ENCODE measurements around the gene SAMM50. TPM values are rescaled to one million over a fixed set of nuclear protein-coding genes. Genes with fewer than 3 reads are reported as not detected.

The SAMM50 gene
- total RNA-seq, 2 experiments from 2014 or later, result 35.9 to 37.8 TPM

DNA sequence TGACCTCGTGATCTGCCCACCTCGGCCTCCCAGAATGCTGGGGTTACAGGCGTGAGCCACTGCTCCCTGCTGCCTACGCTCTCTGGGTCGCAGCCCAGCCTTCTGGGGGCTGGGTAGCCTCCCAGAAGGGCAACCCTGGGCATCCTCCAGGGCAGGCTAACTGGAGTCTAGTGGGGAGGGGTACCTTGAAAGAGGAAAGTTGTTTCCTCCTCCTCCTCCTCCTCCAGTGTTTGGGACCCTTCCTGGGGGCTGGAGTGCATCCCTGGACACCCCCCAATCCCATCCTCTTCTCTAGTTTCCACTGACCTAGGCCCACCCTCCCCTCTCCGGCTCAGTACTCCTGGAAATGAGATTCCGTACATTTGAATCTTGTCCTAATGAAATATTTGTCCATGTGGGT, 30.4 kb upstream of the SAMM50 start:
- no peak for DNase-seq
- Mint-ChIP-seq H3K27me3 (ENCODE audit: low read depth) (peaks cover 7% of the 10 kb centered on the region), H3K36me3 (ENCODE audit: low read depth) (no peaks in the 10 kb centered on the region), H3K4me3 (peak overlapping the region; percentile 54), H3K9me3 (no peaks in the 10 kb centered on the region), H3K4me1 (ENCODE audit: low read depth) (peaks cover 4% of the 10 kb centered on the region), H3K27ac (no peak overlapping the region)
- CTCF ChIA-PET, result interaction anchor here (0.8 kb wide), 1 partner anchor 20 kb away, joined by 4 read pairs; no protein-coding TSS in a partner anchor
- intact Hi-C loops (cut with micrococcal nuclease), result no loop called here

DNA sequence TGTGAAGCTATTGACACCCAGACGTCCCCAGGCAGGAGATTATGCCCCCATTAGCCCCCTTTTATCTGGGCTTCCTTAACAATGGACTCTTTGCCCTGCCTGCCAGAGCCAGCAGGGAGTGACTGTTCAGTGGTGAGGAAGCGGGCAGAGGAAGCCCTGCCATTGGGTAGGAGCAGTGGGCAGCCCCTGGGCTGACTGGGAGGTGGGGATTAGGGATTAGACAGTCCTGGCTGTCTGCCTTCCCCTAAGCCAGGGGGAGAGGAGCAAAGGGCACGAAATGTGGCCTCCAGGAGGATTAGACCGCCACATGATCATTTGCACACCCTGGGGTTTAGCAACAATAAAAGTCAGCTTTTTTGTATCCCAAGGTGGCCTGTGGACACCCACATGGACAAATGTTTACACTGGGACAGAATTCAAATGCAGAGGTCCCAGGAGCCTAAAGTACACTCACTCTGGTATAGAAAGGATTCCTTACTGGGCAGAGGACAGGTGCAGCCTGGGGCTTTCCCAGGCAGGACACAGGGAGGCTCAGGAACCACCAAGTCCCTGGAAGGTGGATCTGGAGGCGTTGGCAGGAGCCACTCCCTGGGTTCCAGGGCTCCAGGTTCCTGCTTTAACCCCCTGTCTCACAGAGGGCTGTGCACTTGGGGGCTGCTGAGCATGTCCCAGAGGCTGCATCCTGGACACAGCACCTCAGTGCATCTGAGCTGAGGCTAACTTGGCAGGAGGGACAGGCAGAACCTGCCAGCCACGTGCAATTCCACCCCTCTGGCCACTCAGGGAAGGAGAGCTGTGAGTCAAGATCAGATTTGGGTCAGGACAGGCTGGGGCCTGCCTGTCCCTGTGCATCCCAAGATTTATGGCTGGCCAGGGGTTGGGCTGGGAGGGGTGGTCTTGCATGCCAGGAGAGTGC, 29.6 kb upstream of the SAMM50 start:
- CTCF ChIA-PET, result no interaction called here
- Mint-ChIP-seq H3K27ac (no peak overlapping the region), H3K9me3 (no peaks in the 10 kb centered on the region), H3K36me3 (ENCODE audit: low read depth) (no peaks in the 10 kb centered on the region), H3K4me1 (ENCODE audit: low read depth) (peaks cover 4% of the 10 kb centered on the region), H3K4me3 (peak overlapping the region; percentile 54), H3K27me3 (ENCODE audit: low read depth) (peaks cover 7% of the 10 kb centered on the region)
- intact Hi-C loops (cut with micrococcal nuclease), result no loop called here
- no peak for DNase-seq

DNA sequence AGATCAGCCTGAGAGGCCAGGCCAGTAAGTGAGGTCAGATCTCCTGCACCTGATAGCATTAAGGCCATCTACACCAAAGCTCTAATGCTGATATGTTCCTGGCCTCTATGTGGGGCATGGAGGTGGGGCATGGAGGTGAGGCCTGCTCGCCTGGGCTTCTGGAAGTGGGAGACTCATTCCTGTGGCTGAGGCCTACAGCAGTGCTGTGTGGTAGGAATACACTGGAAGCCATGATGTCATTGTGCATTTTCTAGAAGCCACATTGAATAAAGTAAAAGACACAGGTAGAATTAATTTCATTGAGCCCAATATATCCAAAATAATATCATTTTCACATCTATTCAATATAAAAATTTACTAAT, 28.9 kb upstream of the SAMM50 start:
- intact Hi-C loops (cut with micrococcal nuclease), result no loop called here
- H3K4me3 Mint-ChIP-seq, result no peak overlapping the region
- CTCF ChIA-PET, result no interaction called here

DNA sequence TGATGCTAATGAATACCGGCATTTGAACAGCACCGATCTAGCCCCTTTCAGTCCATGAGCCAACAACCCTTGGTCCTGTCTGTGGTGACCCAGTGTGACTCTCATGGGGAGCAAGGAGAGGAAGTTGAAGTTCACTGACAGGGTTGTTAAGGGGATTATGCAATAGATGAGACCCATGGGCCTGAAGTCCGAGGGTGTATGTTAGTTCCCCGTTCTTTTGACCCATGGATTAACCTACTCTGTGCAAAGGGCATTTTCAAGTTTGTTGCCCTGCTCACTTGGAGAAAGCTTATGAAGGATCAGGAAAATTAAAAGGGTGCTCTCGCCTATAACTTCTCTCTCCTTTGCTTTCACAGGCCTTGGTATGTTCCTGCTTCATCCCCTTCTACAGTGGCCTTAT, 26.8 kb upstream of the SAMM50 start:
- DNase-seq, result no peak
- intact Hi-C loops (cut with micrococcal nuclease), result no loop called here
- Mint-ChIP-seq H3K4me1 (ENCODE audit: low read depth) (no peaks in the 10 kb centered on the region), H3K27me3 (ENCODE audit: low read depth) (peaks cover 7% of the 10 kb centered on the region), H3K36me3 (ENCODE audit: low read depth) (no peaks in the 10 kb centered on the region), H3K4me3 (no peak overlapping the region), H3K27ac (no peak overlapping the region), H3K9me3 (no peaks in the 10 kb centered on the region)
- CTCF ChIA-PET, result no interaction called here

More for the DNA sequence above, 28.9 kb upstream of the SAMM50 start:
- Mint-ChIP-seq H3K9me3 (no peaks in the 10 kb centered on the region), H3K27ac (no peak overlapping the region), H3K36me3 (ENCODE audit: low read depth) (no peaks in the 10 kb centered on the region), H3K4me1 (ENCODE audit: low read depth) (peaks cover 4% of the 10 kb centered on the region), H3K27me3 (ENCODE audit: low read depth) (peaks cover 7% of the 10 kb centered on the region)
- no peak for DNase-seq

DNA sequence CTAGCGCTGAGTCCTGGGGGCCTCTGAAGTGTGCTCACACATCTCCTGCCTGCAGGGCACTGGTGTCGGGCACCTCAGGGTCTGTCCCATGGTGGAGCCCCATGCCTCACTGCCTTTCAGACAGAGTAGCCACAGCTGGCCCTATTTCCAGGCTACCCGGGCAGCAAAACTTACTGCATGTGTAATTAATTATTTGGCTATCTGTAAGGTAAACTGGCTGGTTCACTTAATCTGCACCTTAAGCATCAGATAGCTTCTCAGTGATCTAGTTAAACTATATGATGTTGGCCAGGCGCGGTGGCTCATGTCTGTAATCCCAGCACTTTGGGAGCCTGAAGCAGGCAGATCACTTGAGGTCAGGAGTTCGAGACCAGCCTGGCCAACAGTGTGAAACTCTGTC, 26.3 kb upstream of the SAMM50 start:
- Mint-ChIP-seq H3K9me3 (no peaks in the 10 kb centered on the region), H3K36me3 (ENCODE audit: low read depth) (no peaks in the 10 kb centered on the region), H3K4me1 (ENCODE audit: low read depth) (no peaks in the 10 kb centered on the region), H3K27me3 (ENCODE audit: low read depth) (peaks cover 7% of the 10 kb centered on the region), H3K27ac (no peak overlapping the region), H3K4me3 (no peak overlapping the region)
- intact Hi-C loops (cut with micrococcal nuclease), result no loop called here
- CTCF ChIA-PET, result no interaction called here
- no peak for DNase-seq

DNA sequence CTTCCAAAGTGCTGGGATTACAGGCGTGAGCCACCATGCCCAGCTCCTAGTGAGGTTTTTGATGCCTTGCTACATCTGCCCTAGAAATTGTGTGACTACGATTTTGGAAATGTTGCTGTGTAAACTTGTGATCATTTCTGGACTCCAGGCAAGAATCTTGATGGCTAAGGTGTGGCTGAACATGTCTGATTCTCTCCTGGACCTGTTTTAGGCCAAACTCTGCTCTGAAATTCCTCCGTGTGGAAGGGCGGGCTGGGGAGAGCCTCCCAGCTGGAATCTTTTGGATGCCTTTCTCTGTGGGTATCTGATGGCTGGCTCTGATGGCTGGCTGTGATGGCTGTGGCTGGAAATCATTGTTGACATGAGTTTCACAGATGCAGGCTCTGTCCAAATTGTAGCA, 23.5 kb upstream of the SAMM50 start:
- no peaks in the 10 kb centered on the region for H3K27me3 Mint-ChIP-seq (ENCODE audit: low read depth)

DNA sequence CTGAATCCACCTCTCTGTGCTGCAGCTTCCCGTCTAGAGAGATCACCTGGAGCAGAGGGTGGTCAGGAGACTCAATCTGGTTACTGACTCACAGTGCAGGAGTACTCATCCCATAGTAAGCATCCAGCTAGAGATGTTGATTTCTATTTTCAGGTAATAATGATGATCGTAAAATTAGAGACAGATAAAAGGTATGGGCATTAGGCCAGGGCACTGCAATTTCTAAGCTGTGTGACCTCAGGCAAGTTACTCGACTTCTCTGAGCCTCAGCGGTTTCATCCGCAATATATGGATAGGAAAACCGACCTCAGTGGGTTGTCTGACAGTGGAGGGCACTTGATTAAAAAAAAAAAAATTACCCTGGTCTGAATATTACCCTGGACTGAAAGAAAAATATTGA, 13.8 kb upstream of the SAMM50 start:
- H3K4me3 Mint-ChIP-seq, result no peak overlapping the region
- no peak for DNase-seq
- no peaks in the 10 kb centered on the region for H3K36me3 Mint-ChIP-seq (ENCODE audit: low read depth)
- intact Hi-C loops (cut with micrococcal nuclease), result no loop called here
- peaks cover 5% of the 10 kb centered on the region for H3K9me3 Mint-ChIP-seq
- peaks cover 6% of the 10 kb centered on the region for H3K27me3 Mint-ChIP-seq (ENCODE audit: low read depth)
- CTCF ChIA-PET, result interaction anchor here (0.6 to 1.4 kb wide), 4 partner anchors 18 to 327 kb away, joined by 3 to 6 read pairs (median 3); partner anchors contain the start of gene PNPLA3
- H3K4me1 Mint-ChIP-seq (ENCODE audit: low read depth), result no peaks in the 10 kb centered on the region
- H3K27ac Mint-ChIP-seq, result no peak overlapping the region

More for the DNA sequence above, 23.5 kb upstream of the SAMM50 start:
- no peak overlapping the region for H3K27ac Mint-ChIP-seq
- no peaks in the 10 kb centered on the region for H3K4me1 Mint-ChIP-seq (ENCODE audit: low read depth)
- no peak overlapping the region for H3K4me3 Mint-ChIP-seq
- no peak for DNase-seq
- intact Hi-C loops (cut with micrococcal nuclease), result no loop called here
- H3K9me3 Mint-ChIP-seq, result no peaks in the 10 kb centered on the region
- H3K36me3 Mint-ChIP-seq (ENCODE audit: low read depth), result no peaks in the 10 kb centered on the region
- CTCF ChIA-PET, result no interaction called here

DNA sequence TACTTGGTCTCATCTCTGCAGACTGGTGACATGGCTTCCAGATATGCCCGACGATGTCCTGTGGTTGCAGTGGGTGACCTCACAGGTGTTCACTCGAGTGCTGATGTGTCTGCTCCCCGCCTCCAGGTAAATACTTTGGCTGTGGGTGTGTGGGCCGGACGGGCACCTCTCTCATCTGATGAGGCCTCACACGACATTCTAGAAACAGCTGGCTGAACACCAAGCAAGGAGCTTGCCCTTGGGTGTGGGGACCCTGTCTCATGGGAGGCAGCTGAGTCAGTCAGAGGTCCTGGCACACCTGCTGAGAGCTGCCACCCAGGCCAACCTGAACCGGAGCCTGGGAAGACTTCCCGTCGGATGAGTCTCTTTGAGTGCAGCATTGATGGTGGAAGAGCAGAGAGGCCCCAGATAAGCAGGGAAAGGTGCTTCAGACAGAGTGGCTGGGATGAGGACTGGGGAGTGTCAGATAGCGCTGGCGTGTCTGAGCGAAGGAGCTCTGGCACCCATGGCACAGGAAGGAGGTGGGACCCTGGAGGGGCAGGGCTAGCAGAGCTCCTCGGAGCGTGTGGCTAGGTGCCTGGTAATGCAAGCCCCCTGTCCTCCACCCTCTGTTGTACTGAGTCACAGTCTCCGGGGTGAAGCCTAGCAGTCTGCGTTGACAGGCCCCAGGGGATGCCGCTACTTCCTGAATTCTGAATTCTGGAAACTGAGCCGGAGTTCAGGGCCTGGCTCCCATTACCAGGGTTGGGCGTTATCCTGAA, 10.4 kb upstream of the SAMM50 start:
- Mint-ChIP-seq H3K27me3 (ENCODE audit: low read depth) (peaks cover 6% of the 10 kb centered on the region), H3K27ac (no peak overlapping the region), H3K9me3 (peaks cover 5% of the 10 kb centered on the region), H3K4me1 (ENCODE audit: low read depth) (no peaks in the 10 kb centered on the region), H3K36me3 (ENCODE audit: low read depth) (no peaks in the 10 kb centered on the region), H3K4me3 (no peak overlapping the region)
- CTCF ChIA-PET, result interaction anchor here (0.7 to 3.2 kb wide), 9 partner anchors 8 to 81 kb away, joined by 3 to 26 read pairs (median 6); partner anchors contain the start of gene SAMM50
- intact Hi-C loops (cut with micrococcal nuclease), result no loop called here
- no peak for DNase-seq

DNA sequence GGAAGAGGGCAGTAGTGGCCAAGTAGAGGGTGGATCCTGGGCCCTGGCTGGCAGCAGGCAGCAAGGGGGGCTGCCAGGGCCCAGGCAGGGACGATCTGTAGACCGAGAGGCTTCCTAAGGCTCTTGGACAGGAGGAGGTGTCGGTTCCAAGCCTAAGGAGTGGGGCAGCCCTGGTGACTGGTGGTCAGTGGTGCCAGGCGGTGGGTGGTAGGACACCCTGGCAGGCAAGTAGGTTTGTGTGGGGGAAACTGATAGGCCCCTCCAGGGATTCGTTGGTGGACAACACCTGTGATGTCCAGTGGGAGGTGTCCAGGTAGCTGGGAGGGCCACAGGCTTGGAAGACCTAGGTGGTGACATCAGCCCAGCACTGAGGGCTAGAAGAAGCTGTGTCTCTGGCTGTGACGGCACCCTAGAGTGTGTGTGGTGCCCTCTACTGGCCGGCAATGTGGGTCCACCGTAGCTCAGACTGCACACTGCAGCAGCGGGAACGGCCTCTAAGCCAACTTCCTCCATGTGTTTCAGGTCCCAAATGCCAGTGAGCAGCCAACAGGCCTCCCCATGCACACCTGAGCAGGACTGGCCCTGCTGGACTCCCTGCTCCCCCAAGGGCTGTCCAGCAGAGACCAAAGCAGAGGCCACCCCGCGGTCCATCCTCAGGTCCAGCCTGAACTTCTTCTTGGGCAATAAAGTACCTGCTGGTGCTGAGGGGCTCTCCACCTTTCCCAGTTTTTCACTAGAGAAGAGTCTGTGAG, 9.4 kb upstream of the SAMM50 start:
- Mint-ChIP-seq H3K27me3 (ENCODE audit: low read depth) (peaks cover 6% of the 10 kb centered on the region), H3K4me3 (no peak overlapping the region), H3K4me1 (ENCODE audit: low read depth) (no peaks in the 10 kb centered on the region), H3K27ac (no peak overlapping the region), H3K9me3 (peaks cover 5% of the 10 kb centered on the region), H3K36me3 (ENCODE audit: low read depth) (no peaks in the 10 kb centered on the region)
- intact Hi-C loops (cut with micrococcal nuclease), result loop anchor here (1.0 kb wide), 1 partner anchor 63 kb away; no protein-coding TSS in a partner anchor
- peak; percentile 80 for DNase-seq
- CTCF ChIA-PET, result interaction anchor here (0.5 to 3.2 kb wide), 17 partner anchors 9 to 680 kb away, joined by 3 to 26 read pairs (median 5); partner anchors contain the start of gene SAMM50

DNA sequence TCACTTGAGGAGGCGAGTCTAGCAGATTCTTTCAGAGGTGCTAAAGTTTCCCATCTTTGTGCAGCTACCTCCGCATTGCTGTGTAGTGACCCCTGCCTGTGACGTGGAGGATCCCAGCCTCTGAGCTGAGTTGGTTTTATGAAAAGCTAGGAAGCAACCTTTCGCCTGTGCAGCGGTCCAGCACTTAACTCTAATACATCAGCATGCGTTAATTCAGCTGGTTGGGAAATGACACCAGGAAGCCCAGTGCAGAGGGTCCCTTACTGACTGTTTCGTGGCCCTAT, 8.9 kb upstream of the SAMM50 start:
- Mint-ChIP-seq H3K4me3 (no peak overlapping the region), H3K36me3 (ENCODE audit: low read depth) (no peaks in the 10 kb centered on the region), H3K4me1 (ENCODE audit: low read depth) (no peaks in the 10 kb centered on the region), H3K27me3 (ENCODE audit: low read depth) (peaks cover 6% of the 10 kb centered on the region), H3K9me3 (peaks cover 5% of the 10 kb centered on the region), H3K27ac (no peak overlapping the region)
- intact Hi-C loops (cut with micrococcal nuclease), result loop anchor here (1.0 kb wide), 1 partner anchor 63 kb away; no protein-coding TSS in a partner anchor
- CTCF ChIA-PET, result interaction anchor here (0.6 to 3.2 kb wide), 14 partner anchors 9 to 679 kb away, joined by 3 to 26 read pairs (median 6); partner anchors contain the start of gene SAMM50
- no peak for DNase-seq

DNA sequence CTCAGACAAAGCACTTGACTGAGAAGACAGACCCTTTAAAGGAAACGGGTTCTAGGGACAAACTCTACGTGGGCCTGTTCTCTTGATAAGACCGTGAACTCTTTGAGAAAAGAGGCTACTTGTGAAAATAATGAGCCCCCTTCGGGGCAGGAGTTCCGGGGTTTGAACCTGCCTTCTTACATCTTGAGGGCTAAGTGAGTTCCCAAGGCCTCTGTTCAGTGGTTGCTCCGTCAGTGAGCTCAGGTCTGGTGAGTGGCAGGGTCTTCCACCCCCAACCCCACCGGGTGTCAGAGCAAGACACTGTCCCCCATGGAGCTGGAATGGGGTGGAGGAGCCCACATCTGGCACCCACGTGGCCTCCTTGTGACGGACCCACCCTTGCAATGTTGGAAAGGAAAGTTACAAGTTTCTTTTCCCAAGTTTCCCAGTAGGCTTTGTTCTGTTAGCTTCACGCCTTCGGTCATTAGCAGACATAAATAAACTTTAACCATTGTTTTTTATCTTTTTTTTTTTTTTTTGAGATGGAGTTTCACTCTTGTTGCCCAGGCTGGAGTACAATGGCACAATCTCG, 6.3 kb upstream of the SAMM50 start:
- no peak overlapping the region for H3K27ac Mint-ChIP-seq
- intact Hi-C loops (cut with micrococcal nuclease), result no loop called here
- H3K4me1 Mint-ChIP-seq (ENCODE audit: low read depth), result peaks cover 3% of the 10 kb centered on the region
- H3K9me3 Mint-ChIP-seq, result no peaks in the 10 kb centered on the region
- CTCF ChIA-PET, result interaction anchor here (0.5 to 0.8 kb wide), 3 partner anchors 64 to 170 kb away, joined by 3 to 5 read pairs (median 3); no protein-coding TSS in a partner anchor
- DNase-seq, result no peak
- no peaks in the 10 kb centered on the region for H3K27me3 Mint-ChIP-seq (ENCODE audit: low read depth)
- H3K4me3 Mint-ChIP-seq, result no peak overlapping the region
- H3K36me3 Mint-ChIP-seq (ENCODE audit: low read depth), result no peaks in the 10 kb centered on the region

DNA sequence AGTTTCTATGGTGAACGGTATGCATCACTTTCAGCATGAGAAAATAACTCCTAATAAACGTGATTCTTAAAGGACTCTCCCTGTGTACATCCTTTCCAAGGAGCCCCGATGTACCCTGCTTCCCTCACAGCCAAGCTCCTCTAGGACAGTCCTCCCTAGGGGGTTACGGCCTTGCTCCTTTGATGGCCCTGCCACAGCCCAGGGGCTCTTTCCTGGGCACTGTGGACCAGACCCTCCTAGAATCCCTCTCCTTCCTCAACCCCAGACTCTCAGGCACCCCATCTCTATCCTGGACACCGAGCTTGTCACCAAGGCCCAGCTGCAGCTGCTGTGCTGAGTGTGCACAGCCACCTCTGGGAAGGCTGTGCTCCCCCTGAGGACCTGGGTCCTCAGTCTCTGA, 3.9 kb upstream of the SAMM50 start:
- DNase-seq, result no peak
- CTCF ChIA-PET, result interaction anchor here (0.7 to 1.8 kb wide), 2 partner anchors 65 to 69 kb away, joined by 4 to 12 read pairs; no protein-coding TSS in a partner anchor
- intact Hi-C loops (cut with micrococcal nuclease), result no loop called here
- Mint-ChIP-seq H3K4me3 (no peak overlapping the region), H3K36me3 (ENCODE audit: low read depth) (no peaks in the 10 kb centered on the region), H3K27ac (no peak overlapping the region), H3K4me1 (ENCODE audit: low read depth) (peaks cover 15% of the 10 kb centered on the region), H3K9me3 (no peaks in the 10 kb centered on the region), H3K27me3 (ENCODE audit: low read depth) (no peaks in the 10 kb centered on the region)

Data from activated naive CD4-positive, alpha-beta T cell treated with anti-CD3 and anti-CD28 coated beads for 36 hours (primary cell).